Heart right ventricle (tissue), 16 donors: ENCODE results near the gene MCTP1. TPM values are rescaled to one million over a fixed set of nuclear protein-coding genes. Genes with fewer than 3 reads are reported as not detected.
A peak's percentile ranks its signal among the peaks of the same experiment; 100 is the strongest.

Source experiments
- ATAC-seq, 8 donors: fragments of 200-7000 bp; cut with Tn5 transposase; one replicate each; pipeline ENCODE4 v1.9.1; 2020; ENCODE audit warnings: mild to moderate bottlenecking in 8 of 8, moderate library complexity in 8 of 8, moderate number of reproducible peaks in 1 of 8
- DNase-seq, 2 donors: peaks; one replicate each; pipeline ENCODE4 v3.0.0-alpha.2; 2020
- H3K27ac ChIP-seq, 10 donors: fragments of 200-600 bp; sonication (generic) in 2 of 10; one replicate each; pipeline versions ENCODE4 v1.5.0 to v1.8.0; 2020 to 2022; ENCODE audit warnings: mild to moderate bottlenecking in 3 of 10
- H3K27me3 ChIP-seq, 7 donors: fragments of 200-600 bp; one replicate each; pipeline ENCODE4 v1.8.0; 2021 to 2022; ENCODE audit warnings: mild to moderate bottlenecking in 2 of 7
- H3K36me3 ChIP-seq, 9 donors: fragments of 200-600 bp; sonication (generic) in 1 of 9; one replicate each; pipeline versions ENCODE4 v1.5.0 to v1.8.0; 2020 to 2022; ENCODE audit warnings: mild to moderate bottlenecking in 2 of 9
- H3K4me1 ChIP-seq, 9 donors: fragments of 200-600 bp; sonication (generic) in 1 of 9; one replicate each; pipeline versions ENCODE4 v1.5.0 to v1.8.0; 2020 to 2022; ENCODE audit warnings: mild to moderate bottlenecking in 4 of 9
- H3K4me3 ChIP-seq, 10 donors: fragments of 200-600 bp; sonication (generic) in 2 of 10; one replicate each; pipeline versions ENCODE4 v1.5.0 to v1.8.0; 2020 to 2022; ENCODE audit warnings: mild to moderate bottlenecking in 7 of 10, moderate library complexity in 2 of 10
- H3K9me3 ChIP-seq, 11 donors: fragments of 200-600 bp in 10 of 11; sonication (generic) in 2 of 11; one replicate each; pipeline versions ENCODE4 v1.5.0 to v1.8.0; 2013 to 2022; ENCODE audit warnings: mild to moderate bottlenecking in 2 of 11, control low read depth in 1 of 11, moderate library complexity in 1 of 11
- CTCF ChIP-seq, 9 donors: fragments of 200-600 bp; sonication (generic) in 2 of 9; IDR thresholded peaks; one replicate each; pipeline versions ENCODE4 v1.5.0 to v1.8.0; 2021 to 2022; ENCODE audit warnings: antibody characterized with exemption in 9 of 9, mild to moderate bottlenecking in 5 of 9, moderate library complexity in 1 of 9
- WGBS, 2 donors: extraction: QIAGEN DNeasy Blood & Tissue Kit; methylation state at CpG; one replicate each; pipeline ENCODE4 v1.1.7; 2013; ENCODE audit warnings: inconsistent platforms in 1 of 2; 5-methylcytosine and 5-hydroxymethylcytosine counted together
- intact Hi-C, 10 donors: fragments of 100-400 bp; cut with DNase I; formaldehyde crosslinking; loops; one replicate each; pipeline versions ENCODE4 v1.11.1 to v1.14.2; 2022
- polyA plus RNA-seq, 2 donors: library from polyadenylated mRNA; stranded (reverse); fragments of 200-250 nt; gene quantifications; one replicate each; pipeline ENCODE4 v1.2.3, GENCODE V29; 2013
- total RNA-seq, 10 donors: library from RNA; stranded (reverse); fragmentation: NEBNext Ultra II Directional in 3 of 10; extraction: Animal tissue kit (Norgen Biotek cat#: 25700) in 3 of 10; gene quantifications; one replicate each; pipeline versions ENCODE4 v1.2.1 to v1.2.4, GENCODE V29; 2021 to 2023
- donor health status: Arrhythmogenic right ventricular cardiomyopathy.
- donor health status: ischemic (EF 13 %, LVEDD 7.1; RV severe dilation, severe dysfunction).
- donor health status: healthy with polysubstance abuse.
- donor health status: DM: no; HTN: yes; CAD: no.
- donor health status: DM: no; HTN: no; CAD: no.
- donor health status: ischemic (EF 25% LVEDD 6.9; RV normal size, moderate dysfunction).
- donor health status: ischemic (EF 25% LVEDD 5.7; RV mildly dilated, moderate dysfunction).
- donor health status: healthy.
- donor health status: DM: yes; HTN: yes; CAD: no.
- donor health status: Ischemic cardiomyopathy.
- donor health status: ischemic (EF 35%, LVEDD 5.7; RV mildly dilated, moderate dysfunction).
- donor health status: nonischemic (EF 11% LVEDD 7.7; RV severe dilation, severe dysfunction).
- donor health status: DM: yes; HTN: yes; CAD: no.
- donor health status: PGD.
- donor health status: ischemic (EF 29% LVEDD 5.4; RV normal size, mild dysfunction).
- donor health status: nonischemic (EF 23%, LVEDD 6.1; RV moderate dilation, normal function).

Gene MCTP1
- total and polyA plus RNA-seq, 12 donors = 1.3 to 19.7 (median 5.3) TPM

- Histone ChIP-seq H3K36me3 (no peaks in the 10 kb centered on the region), H3K27ac (no peak overlapping the region), H3K27me3 (no peaks in the 10 kb centered on the region), H3K4me3 (no peak overlapping the region), H3K9me3 (peaks cover 0 to 13% (median 3%) of the 10 kb centered on the region in 11 donors), H3K4me1 (peaks cover 0 to 35% (median 11%) of the 10 kb centered on the region in 9 donors)
- WGBS, 2 donors = 66 to 68% methylated on average over 5 of the region's 5 CpGs
- peak in 7 of 8 donors; percentile 33 to 65 (median 55) for ATAC-seq
- no peak for DNase-seq
- TF ChIP-seq CTCF (IDR thresholded peaks at IDR 0.05) = no peak
- intact Hi-C loops = no loop called here
Measured at GRCh38 chr5:95027151-95027721, 257.7 kb downstream of the MCTP1 start.

- DNase-seq (no peak), ATAC-seq (no peak)
- 88 to 89% methylated on average over 2 of the region's 2 CpGs for WGBS, 2 donors
Measured at GRCh38 chr5:95026718-95027117, 258.2 kb downstream of the MCTP1 start.

GRCh38 chr5:95022967-95023695 lies 261.8 kb downstream of the MCTP1 start:
- ATAC-seq (no peak), DNase-seq (no peak)
- TF ChIP-seq CTCF (IDR thresholded peaks at IDR 0.05) = no peak
- intact Hi-C loops = loop anchor here in 1 of 10 donors (5.0 kb wide), 1 partner anchor 559 kb away; no protein-coding TSS in a partner anchor
- H3K4me3 ChIP-seq = no peak overlapping the region
- no peak overlapping the region for H3K27ac ChIP-seq
- H3K27me3 ChIP-seq = no peaks in the 10 kb centered on the region
- no peaks in the 10 kb centered on the region for H3K9me3 ChIP-seq
- WGBS, 2 donors = 85 to 89% methylated on average over 5 of the region's 5 CpGs
- peaks cover 0 to 31% (median 11%) of the 10 kb centered on the region in 9 donors for H3K4me1 ChIP-seq
- H3K36me3 ChIP-seq = no peaks in the 10 kb centered on the region

More at GRCh38 chr5:95026718-95027117, 258.2 kb downstream of the MCTP1 start:
- no peak overlapping the region for H3K4me3 ChIP-seq
- H3K9me3 ChIP-seq = peaks cover 0 to 8% (median 0%) of the 10 kb centered on the region in 11 donors
- TF ChIP-seq CTCF (IDR thresholded peaks at IDR 0.05) = no peak
- peaks cover 0 to 35% (median 11%) of the 10 kb centered on the region in 9 donors for H3K4me1 ChIP-seq
- no peaks in the 10 kb centered on the region for H3K36me3 ChIP-seq
- H3K27me3 ChIP-seq = no peaks in the 10 kb centered on the region
- intact Hi-C loops = no loop called here
- no peak overlapping the region for H3K27ac ChIP-seq

- DNase-seq = no peak
- ATAC-seq = no peak
- H3K4me3 ChIP-seq = no peak overlapping the region
- no peak for TF ChIP-seq CTCF (IDR thresholded peaks at IDR 0.05)
- no peaks in the 10 kb centered on the region for H3K9me3 ChIP-seq
- H3K4me1 ChIP-seq = peaks cover 0 to 15% (median 0%) of the 10 kb centered on the region in 9 donors
- no peaks in the 10 kb centered on the region for H3K27me3 ChIP-seq
- intact Hi-C loops = loop anchor here in 1 of 10 donors (5.0 kb wide), 1 partner anchor 562 kb away; no protein-coding TSS in a partner anchor
- WGBS, 2 donors = 0 to 3% methylated on average over 1 of the region's 1 CpG
- H3K36me3 ChIP-seq = peaks cover 0 to 12% (median 0%) of the 10 kb centered on the region in 9 donors
- H3K27ac ChIP-seq = no peak overlapping the region
Measured at GRCh38 chr5:95020345-95020744, 264.5 kb downstream of the MCTP1 start.
